CD14-positive monocyte (primary cell): Measurements from ENCODE around the gene CIZ1. TPM values are rescaled to one million over a fixed set of nuclear protein-coding genes. Genes with fewer than 3 reads are reported as not detected.

Experiments used
- DNase-seq, 3 donors: peaks; one replicate each; pipeline ENCODE4 v3.0.0-alpha.2; 2011 to 2022
- H2AFZ ChIP-seq: 2 replicates; pipeline ENCODE4 v1.6.0; 2012; ENCODE audit warnings: mild to moderate bottlenecking, low read depth, low read length, inconsistent platforms; ENCODE audit not compliant: insufficient read depth, poor library complexity, severe bottlenecking
- H3K27ac ChIP-seq, 2 donors: 1 replicate in 1 of 2; 2 replicates in 1 of 2; pipeline ENCODE4 v1.5.1; 2012 to 2013; ENCODE audit warnings: low read length in 2 of 2, control low read depth in 1 of 2, inconsistent platforms in 1 of 2, low read depth in 1 of 2, mild to moderate bottlenecking in 1 of 2
- H3K27me3 ChIP-seq, 2 donors: one replicate each; pipeline versions ENCODE4 v1.6.0 to v1.6.1; 2011 to 2013; ENCODE audit warnings: low read length in 2 of 2; ENCODE audit not compliant: control insufficient read depth in 2 of 2, insufficient read depth in 2 of 2
- H3K36me3 ChIP-seq, 2 donors: replicated peaks in 1 of 2; 1 replicate in 1 of 2; 2 replicates in 1 of 2; pipeline versions ENCODE4 v1.5.1 to v1.6.1; 2012 to 2013; ENCODE audit warnings: low read length in 2 of 2, control low read depth in 1 of 2, inconsistent platforms in 1 of 2, mild to moderate bottlenecking in 1 of 2; ENCODE audit not compliant: insufficient read depth in 2 of 2, control insufficient read depth in 1 of 2
- H3K4me1 ChIP-seq, 2 donors: 1 replicate in 1 of 2; 2 replicates in 1 of 2; pipeline versions ENCODE4 v1.5.1 to v1.6.1; 2012 to 2013; ENCODE audit warnings: low read length in 2 of 2, control low read depth in 1 of 2, inconsistent platforms in 1 of 2, mild to moderate bottlenecking in 1 of 2, moderate library complexity in 1 of 2; ENCODE audit not compliant: insufficient read depth in 2 of 2, control insufficient read depth in 1 of 2
- H3K4me2 ChIP-seq: replicated peaks from 2 replicates; pipeline ENCODE3; 2012; ENCODE audit warnings: low read length, moderate library complexity, mild to moderate bottlenecking; ENCODE audit not compliant: poor library complexity, severe bottlenecking; ENCODE audit errors: extremely low read depth
- H3K4me3 ChIP-seq, 3 experiments: fragments of 200-600 bp in 1 of 3; sonication (generic) in 1 of 3; replicated peaks in 1 of 3; 1 replicate in 2 of 3; 2 replicates in 1 of 3; pipeline ENCODE4 v1.5.1; 2011 to 2013; ENCODE audit warnings: low read length in 3 of 3, mild to moderate bottlenecking in 3 of 3, control low read depth in 2 of 3, low read depth in 2 of 3, inconsistent platforms in 1 of 3, moderate library complexity in 1 of 3
- H3K79me2 ChIP-seq: 2 replicates; pipeline ENCODE4 v1.6.0; 2012; ENCODE audit warnings: mild to moderate bottlenecking, control low read depth, inconsistent platforms, low read length, moderate library complexity; ENCODE audit not compliant: insufficient read depth
- H3K9ac ChIP-seq: 2 replicates; pipeline ENCODE4 v1.6.0; 2017; ENCODE audit warnings: low read length, mild to moderate bottlenecking; ENCODE audit not compliant: insufficient read depth, poor library complexity, severe bottlenecking
- H3K9me3 ChIP-seq, 2 donors: replicated peaks in 1 of 2; 1 replicate in 1 of 2; 2 replicates in 1 of 2; pipeline versions ENCODE4 v1.5.1 to v1.6.1; 2012 to 2013; ENCODE audit warnings: low read length in 2 of 2, control low read depth in 1 of 2; ENCODE audit not compliant: control insufficient read depth in 1 of 2, insufficient read depth in 1 of 2
- H4K20me1 ChIP-seq: 2 replicates; pipeline ENCODE4 v1.6.0; 2012; ENCODE audit warnings: mild to moderate bottlenecking, low read length, control low read depth, moderate library complexity; ENCODE audit not compliant: insufficient read depth
- H3K27ac Mint-ChIP-seq, 7 donors: one replicate each; pipeline ENCODE4 v1.8.0; 2020; ENCODE audit warnings: mild to moderate bottlenecking in 7 of 7, mixed read lengths in 7 of 7, moderate library complexity in 6 of 7, inconsistent platforms in 2 of 7
- H3K27me3 Mint-ChIP-seq, 3 donors: one replicate each; pipeline ENCODE4 v1.8.0; 2021 to 2022; ENCODE audit warnings: low read depth in 3 of 3, mild to moderate bottlenecking in 3 of 3, mixed read lengths in 3 of 3, moderate library complexity in 3 of 3, inconsistent platforms in 1 of 3
- H3K36me3 Mint-ChIP-seq, 2 donors: one replicate each; pipeline ENCODE4 v1.8.0; 2020; ENCODE audit warnings: mixed read lengths in 2 of 2, inconsistent platforms in 1 of 2, mild to moderate bottlenecking in 1 of 2
- H3K4me1 Mint-ChIP-seq: one replicate; pipeline ENCODE4 v1.8.0; 2020; ENCODE audit warnings: mild to moderate bottlenecking, mixed read lengths
- H3K4me3 Mint-ChIP-seq, 2 donors: one replicate each; pipeline ENCODE4 v1.8.0; 2020; ENCODE audit warnings: mild to moderate bottlenecking in 2 of 2, mixed read lengths in 2 of 2, moderate library complexity in 1 of 2
- H3K9me3 Mint-ChIP-seq, 7 donors: one replicate each; pipeline ENCODE4 v1.8.0; 2020 to 2022; ENCODE audit warnings: mixed read lengths in 7 of 7, mild to moderate bottlenecking in 6 of 7, moderate library complexity in 6 of 7, inconsistent platforms in 2 of 7
- CTCF ChIP-seq: fragments of 200-600 bp; IDR thresholded peaks from one replicate; pipeline ENCODE4 v1.8.0; 2022; ENCODE audit warnings: antibody characterized with exemption, mild to moderate bottlenecking
- WGBS: methylation state at CpG from one replicate; pipeline ENCODE4 v1.1.5; 2013; ENCODE audit warnings: missing lambda C conversion rate; ENCODE audit not compliant: insufficient coverage; 5-methylcytosine and 5-hydroxymethylcytosine counted together
- intact Hi-C, 2 donors: fragments of 100-400 bp; cut with micrococcal nuclease; formaldehyde crosslinking; loops; one replicate each; pipeline versions ENCODE4 v1.15.0 to v1.15.1; 2023
- polyA plus RNA-seq, 3 donors: library from polyadenylated mRNA; depleted of rRNA in 1 of 3; unstranded in 2 of 3; stranded (reverse) in 1 of 3; fragments of 300-500 nt in 2 of 3; fragments of >200 nt in 1 of 3; fragmentation: Illumina TruSeq in 2 of 3; gene quantifications; 1 replicate in 2 of 3; 2 replicates in 1 of 3; pipeline ENCODE4 v1.2.3, GENCODE V29; 2012 to 2021

Gene CIZ1
- polyA plus RNA-seq, 3 donors: 3.4 to 53.7 (median 5.9) TPM

GRCh38 chr9:128233817-128234406 is 42.5 kb upstream of the CIZ1 start:
- Histone ChIP-seq H3K36me3 (no peaks in the 10 kb centered on the region), H3K79me2 (no peaks in the 10 kb centered on the region), H3K27me3 (no peaks in the 10 kb centered on the region), H3K4me3 (no peak overlapping the region), H3K9ac (no peak overlapping the region), H4K20me1 (no peaks in the 10 kb centered on the region), H3K27ac (no peak overlapping the region), H2AFZ (no peak overlapping the region), H3K9me3 (no peaks in the 10 kb centered on the region), H3K4me1 (no peaks in the 10 kb centered on the region), H3K4me2 (no peak overlapping the region)
- no peak overlapping the region for H3K27ac Mint-ChIP-seq
- no peak for TF ChIP-seq CTCF
- 87% methylated on average over 28 of the region's 28 CpGs for WGBS
- peaks cover 1 to 4% (median 2%) of the 10 kb centered on the region in 3 donors for H3K27me3 Mint-ChIP-seq
- intact Hi-C loops: no loop called here
- no peak for DNase-seq
- no peaks in the 10 kb centered on the region for H3K36me3 Mint-ChIP-seq
- no peak overlapping the region for H3K4me3 Mint-ChIP-seq
- H3K4me1 Mint-ChIP-seq: no peaks in the 10 kb centered on the region
- peaks cover 0 to 3% (median 0%) of the 10 kb centered on the region in 7 donors for H3K9me3 Mint-ChIP-seq

DNA sequence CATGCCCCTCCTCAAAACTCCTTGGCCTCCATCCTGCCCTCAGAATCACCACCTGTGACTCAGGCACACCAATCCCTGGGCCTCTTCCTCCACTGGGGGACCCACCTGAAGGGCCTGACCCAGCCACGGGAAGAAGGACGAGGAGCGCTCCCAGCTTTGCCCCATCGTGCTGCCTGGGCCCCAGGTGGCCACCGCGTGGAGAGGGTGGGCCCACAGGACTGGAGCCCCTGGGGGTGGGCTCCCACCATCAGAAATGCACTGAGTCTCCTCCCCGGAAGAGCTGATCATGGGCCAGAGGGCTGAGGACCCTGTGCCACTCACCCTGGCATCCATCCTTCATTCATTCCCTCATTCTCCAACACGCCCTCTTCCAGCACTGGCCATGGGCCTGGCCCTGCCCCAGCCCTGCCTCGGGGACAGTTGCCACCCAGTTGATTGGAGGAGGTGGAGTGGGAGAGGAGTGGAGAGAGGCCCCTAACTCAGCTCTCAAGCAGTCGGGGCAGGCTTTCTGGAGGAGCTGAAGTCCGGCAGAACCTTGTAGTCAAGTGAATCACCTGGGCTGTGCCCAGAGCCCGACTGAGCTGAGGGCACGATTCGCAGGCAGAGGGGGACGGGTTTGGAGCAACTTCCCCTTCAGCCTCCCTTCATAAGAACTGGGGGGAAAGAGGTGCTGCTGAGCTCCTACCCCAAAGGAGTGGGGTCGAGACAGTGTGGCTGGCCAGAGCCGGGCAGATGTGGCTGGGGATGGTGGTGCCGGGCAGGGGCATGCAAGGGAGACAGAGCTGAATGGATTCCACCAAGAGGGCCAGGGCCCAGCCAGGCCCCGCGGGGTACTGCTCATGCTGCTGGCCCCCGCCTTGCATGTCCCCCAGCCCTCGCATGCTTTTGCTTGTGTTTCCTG is 41.4 kb upstream of the CIZ1 start:
- no peaks in the 10 kb centered on the region for H4K20me1 ChIP-seq
- H3K4me3 ChIP-seq: no peak overlapping the region
- no peaks in the 10 kb centered on the region for H3K79me2 ChIP-seq
- no peak overlapping the region for H3K27ac ChIP-seq
- no peaks in the 10 kb centered on the region for H3K36me3 ChIP-seq
- peak overlapping the region in 2 of 7 donors; percentile 21 to 50 for H3K27ac Mint-ChIP-seq
- no peak overlapping the region for H3K9ac ChIP-seq
- WGBS: 90% methylated on average over 15 of the region's 22 CpGs
- intact Hi-C loops: no loop called here
- no peak overlapping the region for H3K4me3 Mint-ChIP-seq
- no peak for DNase-seq
- no peaks in the 10 kb centered on the region for H3K36me3 Mint-ChIP-seq
- H2AFZ ChIP-seq: no peak overlapping the region
- no peak overlapping the region for H3K4me2 ChIP-seq
- no peaks in the 10 kb centered on the region for H3K4me1 ChIP-seq
- H3K9me3 ChIP-seq: no peaks in the 10 kb centered on the region
- peaks cover 1 to 4% (median 2%) of the 10 kb centered on the region in 3 donors for H3K27me3 Mint-ChIP-seq
- no peaks in the 10 kb centered on the region for H3K27me3 ChIP-seq
- H3K4me1 Mint-ChIP-seq: no peaks in the 10 kb centered on the region
- peaks cover 0 to 3% (median 0%) of the 10 kb centered on the region in 7 donors for H3K9me3 Mint-ChIP-seq
- no peak for TF ChIP-seq CTCF
